Astrocyte of the spinal cord (primary cell): ENCODE measurements around the gene LINC00632.

Experiments used
- DNase-seq: peaks from one replicate; pipeline ENCODE4 v3.0.0; 2011; ENCODE audit warnings: low read depth, low spot score
- H3K4me3 ChIP-seq: 2 replicates; pipeline ENCODE4 v1.5.1; 2011; ENCODE audit warnings: low read depth, mild to moderate bottlenecking, low read length, moderate library complexity
- CTCF ChIP-seq: IDR thresholded peaks from 2 replicates; pipeline ENCODE4 v1.5.1; 2012; ENCODE audit warnings: low read depth, mild to moderate bottlenecking, low read length, inconsistent platforms
- in situ Hi-C: cut with HindIII; loops from 2 replicates; pipeline ENCODE4 v1.10.0; 2017; ENCODE audit warnings: low sequenced_read_pairs

Gene LINC00632

GRCh38 chrX:140822184-140822583 is 112.6 kb downstream of the LINC00632 start:
- no peak for TF ChIP-seq CTCF
- in situ Hi-C loops: no loop called here
- H3K4me3 ChIP-seq: no peak overlapping the region
- no peak for DNase-seq

GRCh38 chrX:140822861-140823260 is 113.3 kb downstream of the LINC00632 start:
- H3K4me3 ChIP-seq: no peak overlapping the region
- in situ Hi-C loops: no loop called here
- no peak for TF ChIP-seq CTCF
- no peak for DNase-seq

GRCh38 chrX:140836874-140837273 is 127.3 kb downstream of the LINC00632 start:
- in situ Hi-C loops: no loop called here
- no peak for TF ChIP-seq CTCF
- H3K4me3 ChIP-seq: no peak overlapping the region
- no peak for DNase-seq
